ENCODE measurements around the gene NR1I2.

DNA sequence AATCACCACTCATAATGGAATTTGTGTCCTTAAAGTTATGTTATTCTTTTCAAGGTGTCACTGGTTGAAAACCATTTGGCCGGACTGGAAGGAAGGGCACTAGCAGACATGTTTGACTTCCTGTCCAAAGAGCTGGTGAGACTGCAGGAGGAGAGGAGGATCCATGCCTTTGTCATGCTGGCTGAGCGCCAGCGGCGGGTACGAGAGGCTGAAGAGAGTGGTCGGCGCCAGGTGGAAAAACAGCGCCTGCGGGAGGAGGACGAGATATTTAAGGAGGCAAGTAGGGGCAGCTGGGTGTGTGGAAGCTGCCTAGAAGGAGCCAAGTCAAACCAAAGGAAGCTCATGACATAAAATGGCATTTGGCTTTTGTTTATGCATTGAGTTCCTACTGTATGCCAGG lies 38.0 kb upstream of the NR1I2 start:
- no peak for TF ChIP-seq EGR1 (IDR thresholded peaks at IDR 0.05)
- TF ChIP-seq, protein P1, sequence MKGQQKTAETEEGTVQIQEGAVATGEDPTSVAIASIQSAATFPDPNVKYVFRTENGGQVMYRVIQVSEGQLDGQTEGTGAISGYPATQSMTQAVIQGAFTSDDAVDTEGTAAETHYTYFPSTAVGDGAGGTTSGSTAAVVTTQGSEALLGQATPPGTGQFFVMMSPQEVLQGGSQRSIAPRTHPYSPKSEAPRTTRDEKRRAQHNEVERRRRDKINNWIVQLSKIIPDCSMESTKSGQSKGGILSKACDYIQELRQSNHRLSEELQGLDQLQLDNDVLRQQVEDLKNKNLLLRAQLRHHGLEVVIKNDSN (IDR thresholded peaks at IDR 0.05), result no peak
- TF ChIP-seq, protein P2, sequence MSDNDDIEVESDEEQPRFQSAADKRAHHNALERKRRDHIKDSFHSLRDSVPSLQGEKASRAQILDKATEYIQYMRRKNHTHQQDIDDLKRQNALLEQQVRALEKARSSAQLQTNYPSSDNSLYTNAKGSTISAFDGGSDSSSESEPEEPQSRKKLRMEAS (IDR thresholded peaks at IDR 0.05), result no peak
- no peak for TF ChIP-seq NFIC (IDR thresholded peaks at IDR 0.05)
- TF ChIP-seq EP300 (IDR thresholded peaks at IDR 0.05; ENCODE audit: borderline replicate concordance), result no peak
- no peak for TF ChIP-seq CREB1 (IDR thresholded peaks at IDR 0.05; ENCODE audit: low read depth)
- TF ChIP-seq TAF1 (IDR thresholded peaks at IDR 0.05; ENCODE audit: low read depth), result no peak

Data from Ishikawa (cell line).